ENCODE results near the gene LAYN. TPM values are rescaled to one million over a fixed set of nuclear protein-coding genes. Genes with fewer than 3 reads are reported as not detected.

LAYN gene
- total and polyA plus RNA-seq, 2 donors (not counting 3 experiments of a cell fraction or from before 2014, with no cell fraction given): 0.92 to 2.2 TPM

GRCh38 chr11:111548525-111548924, 8.0 kb downstream of the LAYN start:
- dilution Hi-C loops (cut with MboI; ENCODE audit: extremely low pct_ligation_motif_present, low sequenced_read_pairs): no loop called here
- H3K4me2 ChIP-seq (ENCODE audit: insufficient read depth, low read length): no peak overlapping the region

More at GRCh38 chr11:111548525-111548924, 8.0 kb downstream of the LAYN start:
- DNase-seq (ENCODE audit: low read depth, low spot score) (no peak), FAIRE-seq (no peak)
- no peak overlapping the region for H3K4me3 ChIP-seq (replicated peaks in 1 of 3; ENCODE audit: insufficient read depth in 1 of 3, low read depth in 1 of 3, low read length in 3 of 3)
- intact Hi-C loops (cut with micrococcal nuclease): no loop called here
- peaks cover 11 to 22% of the 10 kb centered on the region in 2 experiments for H3K27me3 ChIP-seq (ENCODE audit: control insufficient read depth in 2 of 2, insufficient read depth in 2 of 2, low read length in 2 of 2)
- TF ChIP-seq CTCF (IDR thresholded peaks at IDR 0.05; ENCODE audit: extremely low read depth in 1 of 2, insufficient read depth in 1 of 2, low read depth in 1 of 2, low read length in 2 of 2) (no peak), MYC (IDR thresholded peaks at IDR 0.05; ENCODE audit: low read depth, low read length) (no peak), JUN (IDR thresholded peaks at IDR 0.05; ENCODE audit: borderline replicate concordance, insufficient read depth, insufficient read length, low read depth) (no peak), FOS (IDR thresholded peaks at IDR 0.05; ENCODE audit: borderline replicate concordance, insufficient read depth, low read length) (no peak), GATA2 (IDR thresholded peaks at IDR 0.05; ENCODE audit: insufficient read depth, insufficient read length, low read depth, low read length) (no peak), POLR2A (IDR thresholded peaks at IDR 0.05; ENCODE audit: low read depth, low read length) (no peak), EZH2 (IDR thresholded peaks at IDR 0.05; ENCODE audit: borderline replicate concordance, low read depth, low read length, severe bottlenecking) (no peak), MAX (IDR thresholded peaks at IDR 0.05; ENCODE audit: insufficient read depth, insufficient read length) (no peak), POLR2AphosphoS5 (IDR thresholded peaks at IDR 0.05; ENCODE audit: insufficient read depth, low read depth, low read length) (no peak)
- no peaks in the 10 kb centered on the region for H3K36me3 ChIP-seq (ENCODE audit: control insufficient read depth in 2 of 2, extremely low read depth in 1 of 2, insufficient read depth in 2 of 2, low read length in 2 of 2)
- no peaks in the 10 kb centered on the region for H3K9me1 ChIP-seq (replicated peaks; ENCODE audit: control insufficient read depth, extremely low read depth, insufficient read depth, low read length)
- H3K79me2 ChIP-seq (ENCODE audit: control insufficient read depth, insufficient read depth, low read length): no peaks in the 10 kb centered on the region
- H2AFZ ChIP-seq (ENCODE audit: low read depth, low read length): no peak overlapping the region
- BruUV-seq (replicated peaks): no TSS peak
- POLR2A ChIA-PET: no interaction called here
- no peaks in the 10 kb centered on the region for H4K20me1 ChIP-seq (replicated peaks; ENCODE audit: control insufficient read depth, extremely low read depth, insufficient read depth, low read length)
- CTCF ChIA-PET: no interaction called here
- no peaks in the 10 kb centered on the region for H3K9me3 ChIP-seq (replicated peaks; ENCODE audit: control insufficient read depth, insufficient read depth, low read length)
- H3K9ac ChIP-seq (replicated peaks; ENCODE audit: extremely low read depth, insufficient read depth, low read length): no peak overlapping the region
- no peak overlapping the region for H3K27ac ChIP-seq (ENCODE audit: insufficient read depth, low read depth, low read length)
- no peaks in the 10 kb centered on the region for H3K4me1 ChIP-seq (ENCODE audit: control insufficient read depth, extremely low read depth, insufficient read depth, low read length)
